Measurements from ENCODE around the gene LHPP.
"Not testable (repeated sequence)": the region's sequence is repeated elsewhere in the genome, so short reads cannot be mapped to it uniquely, and the experiment has no call there.

Gene LHPP

DNA sequence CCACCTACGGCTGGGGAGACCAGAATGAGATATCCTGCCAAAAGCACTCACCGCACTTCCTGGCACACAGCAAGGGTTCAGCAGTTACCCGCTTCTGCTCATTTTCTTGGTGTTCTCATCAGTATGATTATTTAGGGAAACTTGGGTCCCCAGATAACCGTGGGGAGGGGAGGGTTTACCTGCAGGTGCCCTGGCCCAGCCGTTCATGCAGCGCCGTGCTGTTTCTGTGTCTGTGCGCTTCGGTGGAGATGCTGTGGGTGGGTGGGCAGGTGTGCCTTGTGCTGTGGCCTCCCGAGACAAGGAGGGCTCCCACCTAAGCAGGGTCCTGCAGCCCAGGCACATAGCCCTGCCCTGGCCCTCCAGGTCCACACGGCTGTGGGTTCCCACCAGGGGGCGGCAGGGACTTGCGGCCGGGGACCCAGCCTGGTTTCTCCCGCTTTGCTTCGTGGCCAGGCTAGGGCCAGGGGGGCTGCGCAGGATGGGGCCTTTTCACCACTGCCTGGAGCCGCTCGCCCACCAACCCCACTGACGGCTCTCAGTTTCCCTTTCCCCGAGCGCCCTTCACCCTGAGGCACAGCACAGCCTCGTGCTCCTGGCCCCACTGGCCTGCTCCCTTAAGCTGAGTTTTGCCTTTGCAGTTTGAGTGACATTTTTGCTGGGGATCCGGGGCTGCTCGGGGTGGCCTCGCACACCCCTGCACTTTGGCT is 78.5 kb downstream of the LHPP start:
- DNase-seq: peak; percentile 79

DNA sequence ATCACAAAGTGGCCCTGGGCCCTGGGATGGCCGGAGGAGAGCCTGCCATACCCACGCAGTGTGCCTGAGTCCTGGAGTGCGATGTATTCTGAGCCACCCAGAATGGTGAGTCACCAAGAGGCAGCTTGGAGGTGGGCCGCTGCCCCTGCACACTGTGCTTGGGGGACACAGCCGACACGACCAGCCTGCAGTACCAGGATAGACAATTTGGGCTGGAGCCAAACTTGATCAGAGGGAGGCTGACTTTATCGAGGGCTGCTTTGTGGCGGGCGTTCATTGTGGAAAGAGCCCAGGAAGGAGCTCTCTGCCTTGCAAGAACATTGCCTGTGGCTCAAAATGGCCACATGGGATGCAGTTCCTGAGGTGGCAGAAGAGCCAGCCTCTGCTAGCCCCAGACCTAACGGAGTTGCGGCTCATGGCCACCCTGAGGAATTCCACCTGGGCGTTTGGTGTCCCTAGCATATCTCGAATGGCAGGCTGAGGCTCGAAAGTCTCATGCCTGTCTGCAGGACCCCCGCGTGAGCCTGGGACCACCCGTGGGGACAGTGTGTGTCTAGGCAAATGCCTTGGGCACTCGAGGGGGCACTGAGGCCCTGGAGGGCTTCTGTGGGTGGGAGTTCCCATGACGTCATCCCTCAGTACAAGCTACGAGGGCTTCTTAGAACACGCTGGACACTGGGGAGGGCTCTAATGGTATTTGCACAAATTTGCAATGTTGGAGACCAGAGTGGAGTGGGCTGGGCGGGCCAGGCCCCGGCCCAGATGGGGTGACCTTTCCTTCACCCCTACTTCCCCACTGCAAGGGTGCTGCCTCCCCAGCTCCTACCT is 79.7 kb downstream of the LHPP start:
- DNase-seq: no peak

DNA sequence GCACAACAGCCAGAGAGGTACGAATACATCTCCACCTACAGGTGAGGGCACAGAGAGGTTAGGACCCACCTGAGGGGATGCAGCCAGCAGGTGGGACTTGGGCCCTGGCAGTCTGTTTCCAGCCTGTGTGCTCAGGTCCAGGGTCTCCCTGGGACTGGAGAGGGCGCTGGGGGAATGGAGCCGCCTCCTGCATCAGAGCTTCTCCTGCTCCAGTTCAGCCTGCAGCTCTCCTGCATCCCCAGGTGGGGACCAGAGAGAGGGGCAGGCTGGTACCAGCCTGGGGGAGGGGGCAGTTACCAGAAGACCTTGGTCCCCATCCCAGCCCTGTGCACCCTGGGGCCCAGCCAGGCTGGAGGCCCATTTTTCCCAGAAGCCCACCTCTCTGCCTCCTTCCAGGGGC is 80.7 kb downstream of the LHPP start:
- DNase-seq: no peak

DNA sequence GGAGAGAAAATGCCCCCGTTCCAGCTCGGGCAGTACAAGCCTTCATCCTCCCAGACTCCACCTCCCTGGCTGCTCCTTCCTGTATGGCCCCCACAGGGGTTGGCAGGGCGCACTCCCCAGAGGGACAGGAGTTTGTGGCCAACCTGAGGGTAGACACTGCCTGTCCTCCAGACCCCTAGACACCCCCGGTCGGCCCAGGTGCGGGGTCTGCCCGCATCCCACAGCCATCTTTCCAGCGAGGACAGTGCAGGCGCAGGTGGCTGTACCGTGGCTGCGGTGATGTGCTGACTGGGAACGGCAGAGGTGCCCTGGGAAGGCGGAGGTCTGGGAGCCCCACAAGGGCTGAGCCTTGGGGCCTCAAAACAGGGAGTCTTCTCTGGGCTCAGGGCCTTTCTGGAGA is 81.5 kb downstream of the LHPP start:
- DNase-seq: no peak

DNA sequence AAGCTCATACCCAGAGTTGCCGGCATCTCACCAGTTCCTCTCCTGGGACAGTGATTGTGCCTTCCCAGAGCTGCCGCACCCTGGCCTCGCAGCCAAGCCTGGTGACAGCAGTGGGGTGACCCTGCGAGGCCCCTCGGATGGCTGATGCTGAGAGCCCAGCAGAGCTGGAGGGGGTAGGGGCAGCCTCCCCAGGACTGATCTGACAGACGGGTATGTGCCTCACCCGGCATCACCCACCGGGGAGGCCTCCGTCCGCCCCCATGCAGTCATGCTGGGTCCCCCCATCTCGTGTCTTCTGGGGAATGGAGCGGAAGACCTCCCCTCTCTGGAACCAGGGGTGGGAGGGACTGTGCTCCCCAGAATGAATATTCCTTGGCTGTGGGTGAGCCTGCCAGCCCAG is 82.3 kb downstream of the LHPP start:
- no peak for DNase-seq

DNA sequence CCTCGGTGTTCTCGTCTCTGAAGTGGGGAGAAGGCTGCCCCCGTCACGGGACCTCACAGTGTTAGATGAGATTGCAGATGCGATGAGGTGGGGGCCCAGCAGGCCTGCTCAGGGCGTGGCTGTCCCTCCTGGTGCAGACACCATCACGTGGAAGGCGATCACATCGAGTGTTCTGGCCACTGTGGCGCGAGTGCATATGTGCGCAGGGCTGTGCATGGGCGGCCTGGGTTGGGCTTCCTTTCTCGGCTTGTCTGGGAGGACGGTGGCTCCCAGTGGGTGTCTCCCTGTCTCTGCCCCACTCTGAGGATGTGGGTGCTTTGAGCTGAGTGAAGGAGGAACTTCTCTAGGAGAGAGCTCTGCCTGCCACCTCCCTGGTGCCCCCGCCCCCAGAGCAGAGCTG is 83.1 kb downstream of the LHPP start:
- no peak for DNase-seq

DNA sequence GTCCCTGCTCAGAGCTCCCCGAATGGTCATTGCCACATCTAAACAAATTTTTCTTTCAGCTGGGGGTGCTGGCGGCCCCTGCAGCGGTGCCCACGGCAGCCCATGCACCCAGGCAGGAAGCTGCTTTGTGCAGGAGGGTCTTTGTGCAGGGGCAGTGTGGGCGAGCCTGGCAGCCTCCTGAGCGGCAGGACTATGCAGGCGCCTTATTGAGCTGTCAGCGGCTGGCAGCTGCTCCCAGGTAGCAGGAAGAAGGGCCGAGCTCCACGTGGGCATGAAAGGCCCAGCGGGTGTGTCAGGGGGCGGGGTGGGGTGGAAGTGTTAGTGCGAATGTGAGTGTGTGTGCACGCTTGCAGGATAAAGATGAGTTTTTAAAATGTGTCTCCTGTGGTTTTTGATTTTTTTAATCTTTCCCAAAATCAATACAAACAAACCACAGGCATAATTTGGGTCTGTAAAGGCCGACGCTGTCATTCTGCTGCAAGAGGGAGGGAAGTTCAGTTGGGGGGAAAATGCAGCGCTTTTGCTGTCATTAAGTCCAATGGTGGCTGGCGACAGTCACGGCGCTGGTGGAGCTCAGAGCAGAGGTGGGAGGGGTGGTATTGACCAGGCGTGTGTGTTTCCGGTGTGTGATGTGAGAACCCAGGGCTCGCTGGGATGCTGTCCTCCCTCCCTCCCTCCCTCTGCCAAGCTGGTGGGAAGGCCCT is 83.9 kb downstream of the LHPP start:
- DNase-seq: no peak

DNA sequence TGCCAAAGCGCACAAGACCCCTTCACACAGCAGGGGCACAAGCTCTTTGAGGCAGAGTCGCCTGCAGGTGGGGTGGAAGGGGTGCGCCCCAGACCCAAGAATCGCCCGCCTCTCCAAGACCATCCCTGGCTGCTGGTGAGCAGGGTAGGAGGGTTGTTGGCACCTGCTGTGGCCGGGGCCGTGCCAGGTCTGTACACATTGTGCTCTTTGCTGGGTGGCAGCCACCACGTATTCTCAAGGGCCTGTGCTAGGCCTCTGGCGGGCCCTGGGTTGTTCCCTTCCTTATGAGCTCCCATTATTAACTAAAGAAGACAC is 84.4 kb downstream of the LHPP start:
- no peak for DNase-seq

DNA sequence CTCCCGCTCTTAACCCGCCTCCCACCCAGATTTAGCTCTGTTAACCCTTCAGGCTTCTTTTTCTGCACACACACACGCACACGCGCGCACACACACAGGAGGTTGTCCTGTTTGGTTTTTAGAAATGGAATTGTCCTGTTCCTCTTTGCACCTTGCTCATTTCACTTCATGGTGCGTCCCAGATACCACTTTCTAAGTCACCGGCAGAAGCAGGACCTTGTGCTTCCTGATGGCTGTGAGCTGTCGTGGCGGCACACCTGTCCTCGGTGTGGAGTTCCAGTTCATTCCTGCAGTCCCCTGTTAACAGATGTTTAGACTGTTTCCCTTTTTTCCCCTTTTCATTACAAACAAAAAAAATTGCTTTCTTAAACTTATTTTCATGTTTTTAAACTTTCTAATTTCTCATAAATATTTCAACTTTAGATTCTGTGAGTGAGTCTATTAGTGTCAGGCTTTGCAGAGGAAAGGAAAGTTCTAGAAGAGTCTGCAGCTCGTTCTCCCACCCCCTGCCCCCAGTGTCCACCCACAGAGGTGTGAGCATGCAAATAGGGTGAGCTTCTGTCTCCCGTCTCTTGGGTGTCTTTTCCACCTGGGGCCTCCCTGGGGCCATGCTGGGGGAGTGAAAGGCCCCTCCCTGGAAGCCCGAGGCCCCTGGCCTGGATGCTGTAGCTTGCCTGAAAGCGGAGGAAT is 85.5 kb downstream of the LHPP start:
- no peak for DNase-seq

DNA sequence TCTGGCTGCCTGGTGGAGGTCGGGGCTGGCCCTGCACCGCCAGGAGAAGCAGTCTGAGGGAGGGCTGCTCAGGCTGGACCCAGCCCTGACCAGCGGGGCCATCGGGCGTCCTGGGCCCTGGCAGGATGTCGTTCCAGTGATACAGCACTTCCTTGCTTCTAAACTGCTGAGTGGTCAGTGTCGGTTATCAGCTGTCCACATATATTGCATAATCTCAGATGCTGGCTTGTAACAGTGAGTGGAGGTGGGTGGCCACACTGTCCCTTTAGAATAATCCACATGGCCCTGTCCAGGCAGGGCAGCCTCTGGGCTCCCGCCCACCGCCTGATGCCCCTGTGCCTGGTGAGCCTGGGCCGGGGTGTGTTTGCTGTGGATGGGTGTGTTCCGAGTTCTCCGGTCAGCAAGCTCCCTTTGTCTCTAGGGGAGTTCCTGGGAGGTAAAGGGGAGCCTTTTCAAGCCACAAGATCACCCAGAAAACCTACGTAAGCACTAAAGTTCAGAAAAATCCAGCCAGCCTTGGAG is 86.1 kb downstream of the LHPP start:
- DNase-seq: no peak

DNA sequence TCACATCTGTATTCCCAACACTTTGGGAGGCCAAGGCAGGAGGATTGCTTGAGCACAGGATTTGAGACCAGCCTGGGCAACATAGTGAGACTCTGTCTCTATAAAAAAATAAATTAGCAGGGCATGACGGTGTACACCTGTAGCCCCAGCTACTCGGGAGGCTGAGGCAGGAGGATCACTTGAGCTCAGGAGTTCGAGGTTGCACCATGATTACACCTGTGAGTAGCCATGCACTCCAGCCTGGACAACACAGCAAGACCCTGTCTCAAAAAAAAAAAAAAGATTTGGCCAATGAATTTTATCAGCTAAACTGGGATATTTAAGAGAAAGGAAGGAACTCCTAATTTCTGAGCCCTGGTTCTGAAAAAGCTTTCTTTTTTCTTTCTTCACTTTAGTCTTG is 87.5 kb downstream of the LHPP start:
- not testable (repeated sequence) for DNase-seq

DNA sequence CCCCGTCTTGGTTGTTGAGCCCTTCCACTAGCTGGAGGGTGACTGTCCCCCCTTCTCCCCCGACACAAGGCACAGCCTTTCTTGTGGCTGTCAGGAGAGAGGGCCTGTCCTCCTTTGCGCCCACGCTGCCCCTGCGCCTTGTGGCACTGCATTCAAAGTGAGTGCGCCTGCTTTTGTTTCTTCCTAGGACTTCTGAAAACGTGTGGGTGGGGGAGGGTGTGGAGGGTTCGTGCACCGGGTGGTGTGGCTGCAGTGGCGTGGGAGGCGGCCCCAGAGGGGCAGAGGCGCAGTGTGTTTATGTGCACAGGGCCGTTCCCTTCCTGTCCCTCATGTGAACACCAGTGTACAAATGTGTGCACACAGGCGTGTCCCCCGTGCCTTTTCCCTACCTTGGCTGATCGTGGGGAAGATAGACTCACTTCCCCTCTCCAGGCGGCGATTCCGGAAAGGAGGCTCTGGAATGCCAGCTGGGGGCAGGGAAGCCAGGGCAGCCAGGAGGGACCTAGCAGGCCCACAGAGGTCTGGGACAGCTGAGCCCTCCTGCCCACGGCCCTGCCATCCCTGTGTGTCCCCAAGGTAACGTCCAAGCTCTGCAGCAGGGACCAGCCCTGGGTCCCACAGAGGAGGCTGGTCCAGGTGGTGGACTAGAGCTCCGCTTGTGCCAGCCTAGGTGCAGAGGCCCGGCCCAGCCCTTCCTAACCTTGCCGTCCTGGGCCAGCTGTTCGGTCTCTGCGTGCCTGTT is 88.8 kb downstream of the LHPP start:
- no peak for DNase-seq

DNA sequence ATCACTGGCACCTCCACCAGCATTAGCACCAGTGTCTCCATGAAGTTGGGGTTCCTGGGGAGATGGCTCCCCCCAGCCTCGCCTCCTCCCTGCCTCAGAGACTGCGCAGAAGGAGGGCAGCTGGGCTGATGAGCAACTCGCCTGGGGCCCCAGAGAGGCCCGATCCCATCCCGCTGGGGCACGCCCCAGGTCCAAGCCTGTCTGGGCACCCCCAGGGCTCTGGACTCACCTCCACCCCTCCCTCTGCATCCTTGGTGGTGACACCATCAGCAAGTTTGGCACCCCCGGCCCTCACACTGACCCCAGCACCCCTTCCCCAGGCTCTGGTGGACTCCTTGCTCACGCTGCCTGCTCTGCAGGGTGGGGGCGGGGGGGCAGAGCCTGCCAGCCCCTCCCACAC is 89.5 kb downstream of the LHPP start:
- no peak for DNase-seq

DNA sequence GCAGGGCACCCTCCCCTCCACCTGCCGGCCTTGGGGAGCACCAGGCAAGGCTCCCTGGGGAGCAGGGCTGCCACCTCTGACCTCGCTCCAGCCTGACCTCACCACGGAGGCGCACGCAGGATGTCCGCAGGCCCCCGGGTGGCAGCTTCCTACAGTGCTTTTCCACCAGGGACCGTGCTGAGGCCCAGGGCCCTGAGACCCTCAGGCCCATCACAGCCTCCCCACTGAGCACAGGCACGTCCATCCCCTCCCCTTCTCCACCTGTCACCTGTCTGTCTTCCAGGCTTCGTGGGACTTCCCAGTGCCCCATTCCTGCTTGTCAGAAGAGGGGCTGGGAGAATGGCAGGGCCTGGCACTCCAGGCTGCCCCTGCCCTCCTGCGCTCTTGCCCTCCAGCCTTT is 90.1 kb downstream of the LHPP start:
- no peak for DNase-seq

DNA sequence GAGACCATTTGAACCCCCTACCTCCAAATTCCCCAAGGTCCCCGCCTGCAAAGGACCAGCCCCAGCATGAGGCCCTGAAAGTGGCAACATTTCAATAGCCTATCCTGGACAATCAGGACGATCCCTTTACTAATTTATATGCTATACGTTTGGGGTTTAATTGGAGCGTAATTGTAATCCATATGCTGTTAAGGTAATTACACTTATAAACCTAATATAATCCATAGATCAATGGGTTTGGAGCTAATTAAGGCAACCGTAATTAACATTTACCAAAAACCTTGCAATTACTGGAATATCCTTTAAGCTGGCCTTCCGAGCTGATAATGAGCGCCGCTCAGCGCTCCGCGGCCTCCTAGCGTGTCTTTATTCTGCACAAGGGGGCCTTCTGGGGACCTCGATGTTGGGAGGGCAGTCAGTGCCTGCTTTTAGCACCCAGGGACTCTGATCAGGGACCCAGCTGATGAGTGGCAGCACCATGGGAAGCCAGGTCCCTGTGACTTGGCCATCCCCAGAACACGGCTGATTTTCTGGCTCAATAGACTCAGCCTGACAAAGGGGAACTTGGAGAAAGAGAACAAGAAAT is 91.2 kb downstream of the LHPP start:
- DNase-seq: no peak

DNA sequence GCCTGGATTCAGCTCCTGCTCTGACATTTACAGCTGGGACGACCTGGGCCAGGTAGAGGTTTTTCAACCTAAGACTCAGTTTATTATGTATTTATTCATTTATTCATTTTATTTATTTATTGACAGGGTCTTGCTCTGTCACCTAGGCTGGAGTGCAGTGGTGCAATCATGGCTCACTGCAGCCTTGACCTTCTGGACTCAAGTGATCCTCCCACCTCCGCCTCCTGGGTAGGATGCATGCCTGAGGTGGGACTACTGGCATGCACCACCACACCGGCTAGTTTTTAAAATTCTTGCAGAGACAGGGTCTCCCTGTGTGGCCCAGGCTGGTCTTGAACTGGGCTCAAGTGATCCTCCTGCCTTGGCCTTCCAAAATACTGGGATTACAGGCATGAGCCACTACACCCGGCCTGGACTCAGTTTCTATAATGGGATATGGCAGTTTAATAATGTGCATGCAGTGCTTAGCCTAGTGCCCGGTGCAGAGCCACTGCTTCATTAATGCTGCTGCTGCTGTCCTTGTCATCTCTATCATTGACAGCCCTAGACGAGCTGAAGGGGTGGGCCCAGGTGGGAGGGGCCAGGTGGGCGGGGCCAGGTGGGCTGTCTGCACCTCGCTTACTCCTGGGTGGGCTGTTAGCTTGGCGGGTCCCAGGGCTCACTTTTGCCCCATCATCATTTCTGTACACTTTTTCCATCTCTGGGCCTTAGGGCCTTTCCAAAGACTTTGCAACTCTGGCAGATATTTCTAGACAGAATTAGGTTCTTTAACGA is 92.6 kb downstream of the LHPP start:
- DNase-seq: no peak

DNA sequence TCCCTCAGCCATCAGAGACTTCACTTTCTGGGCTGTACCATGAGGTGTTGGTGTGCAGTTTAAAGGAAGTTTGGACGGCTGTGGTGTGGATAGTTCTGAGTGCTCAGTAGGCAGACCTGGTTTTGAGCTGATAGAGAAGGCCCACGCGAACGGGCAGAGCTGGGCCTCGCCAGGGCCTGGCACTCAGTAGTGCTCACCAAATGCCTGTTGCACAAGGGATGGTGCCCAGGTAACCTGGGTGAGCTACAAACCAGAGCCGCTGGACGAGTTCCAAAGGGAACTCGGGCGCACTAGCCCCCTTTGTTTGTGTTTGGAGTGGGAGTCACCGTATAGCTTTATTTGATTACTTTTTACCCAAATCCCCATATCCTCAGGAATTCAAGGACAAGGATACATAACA is 95.5 kb downstream of the LHPP start:
- no peak for DNase-seq

DNA sequence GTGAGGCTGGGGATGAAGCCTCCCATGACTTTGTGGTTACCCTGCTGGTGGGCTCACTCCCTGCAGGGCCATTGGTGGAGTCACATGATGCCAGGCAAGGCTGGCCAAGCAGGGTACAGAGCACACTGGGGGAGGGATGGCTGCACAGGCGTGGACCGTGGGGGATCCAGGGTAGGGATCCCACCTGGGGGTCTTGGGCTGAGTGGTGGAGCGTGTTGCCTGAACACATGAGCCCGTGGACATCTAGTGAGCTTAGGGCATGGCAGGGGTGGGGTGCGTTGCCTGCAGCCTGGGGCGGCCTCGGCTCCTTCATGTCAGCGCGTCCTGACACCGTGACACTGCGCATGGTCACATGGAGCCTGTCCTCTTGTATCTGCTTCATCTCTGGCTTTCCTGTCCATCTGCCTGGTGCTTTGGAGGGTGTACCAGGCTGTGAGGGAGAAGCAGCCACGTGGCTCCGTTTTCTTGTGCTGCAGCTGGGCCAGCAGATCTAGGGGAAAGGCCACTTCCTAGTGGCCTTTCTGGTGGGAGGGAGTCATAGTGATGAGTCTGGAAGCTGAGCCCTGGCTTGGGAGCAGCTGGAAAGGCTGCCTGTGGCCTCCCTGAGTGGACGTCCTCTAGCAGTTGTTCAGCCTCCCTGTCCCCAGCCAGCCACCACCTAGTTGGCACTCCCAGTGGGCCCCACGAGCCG is 96.2 kb downstream of the LHPP start:
- no peak for DNase-seq

DNA sequence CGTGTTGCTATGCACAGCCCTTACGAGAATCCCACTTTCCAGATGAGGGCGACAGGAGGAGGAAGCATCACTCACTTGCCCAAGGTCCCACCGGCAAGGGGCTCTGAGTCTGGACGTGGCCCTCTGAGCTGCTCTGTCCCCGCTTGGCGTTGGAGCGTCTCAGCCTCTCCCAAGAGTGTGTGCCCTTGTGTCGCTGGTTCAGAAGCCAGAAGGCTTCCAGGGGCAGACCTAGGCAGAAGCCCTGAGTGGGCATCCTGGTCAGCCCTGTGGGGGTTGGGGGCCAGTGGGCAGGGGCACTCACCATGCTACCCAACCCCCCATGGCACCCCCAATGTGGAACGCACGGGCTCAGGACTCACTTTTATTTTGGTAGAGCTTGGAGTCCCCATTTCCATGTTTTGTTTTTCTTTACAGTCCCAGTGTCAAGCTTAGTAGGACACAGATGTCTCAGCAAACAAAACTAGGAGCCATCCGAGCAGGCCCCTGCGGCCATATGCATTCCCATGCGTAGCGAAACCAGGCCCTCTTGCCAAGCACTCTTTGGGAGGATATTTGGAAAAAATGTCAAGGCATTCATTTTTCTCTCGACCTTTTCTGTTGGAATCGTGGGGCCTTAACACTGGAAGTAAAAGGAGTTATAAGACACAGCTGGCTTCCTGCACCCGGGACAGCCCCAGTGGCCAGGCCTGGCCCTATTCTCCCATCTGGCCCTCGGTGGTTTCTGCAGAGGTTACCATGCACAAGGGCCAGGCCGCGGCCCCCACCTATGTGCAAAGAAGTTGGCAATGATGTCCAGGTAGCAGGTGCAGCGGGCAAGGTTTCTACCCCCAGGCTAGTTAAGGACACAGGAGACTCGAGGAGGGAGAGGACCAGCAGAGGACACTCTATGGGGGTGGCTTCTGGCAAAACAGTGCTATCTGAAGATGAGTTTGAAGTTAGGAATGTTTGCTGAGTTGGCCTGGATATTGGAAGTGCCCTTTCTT is 97.0 kb downstream of the LHPP start:
- no peak for DNase-seq

Data from activated T-cell treated with anti-CD3 and anti-CD28 coated beads, Interleukin-2, amount 50 U/mL, for 1 hour (primary cell).